SK-N-SH (cell line): Measurements from ENCODE around the gene NPDC1. TPM values are rescaled to one million over a fixed set of nuclear protein-coding genes. Genes with fewer than 3 reads are reported as not detected.
A peak's percentile ranks its signal among the peaks of the same experiment; 100 is the strongest.

Source experiments
- CTCF ChIP-seq: fragments of 200-600 bp; sonication (generic); IDR thresholded peaks from 2 replicates; pipeline ENCODE4 v1.6.1; 2017; ENCODE audit warnings: antibody characterized with exemption, mild to moderate bottlenecking, moderate library complexity
- EP300 ChIP-seq, 2 experiments: IDR thresholded peaks; 2 replicates each; pipeline versions ENCODE4 v1.4.0 to v1.6.1; 2012; ENCODE audit warnings: borderline replicate concordance in 1 of 2, low read depth in 1 of 2, low read length in 1 of 2
- FOXM1 ChIP-seq: IDR thresholded peaks from 2 replicates; pipeline ENCODE4 v1.4.0; 2012; ENCODE audit warnings: low read depth, mild to moderate bottlenecking
- NRF1 ChIP-seq: IDR thresholded peaks from 2 replicates; pipeline ENCODE4 v1.6.1; 2012; ENCODE audit warnings: low read depth, mild to moderate bottlenecking, low read length
- RCOR1 ChIP-seq: fragments of 150-350 bp; IDR thresholded peaks from 2 replicates; pipeline ENCODE4 v1.6.1; 2017; ENCODE audit warnings: antibody characterized with exemption, low read length
- REST ChIP-seq: IDR thresholded peaks from 2 replicates; pipeline ENCODE4 v1.6.1; 2012; ENCODE audit warnings: mild to moderate bottlenecking, low read depth, low read length, moderate library complexity
- RFX5 ChIP-seq: IDR thresholded peaks from 2 replicates; pipeline ENCODE4 v1.6.1; 2012; ENCODE audit warnings: mild to moderate bottlenecking, improper control_type of control experiment, low read length
- SIN3A ChIP-seq: IDR thresholded peaks from 2 replicates; pipeline ENCODE4 v1.6.1; 2012; ENCODE audit warnings: low read depth, mild to moderate bottlenecking, low read length, moderate library complexity, borderline replicate concordance
- TAF1 ChIP-seq: IDR thresholded peaks from 2 replicates; pipeline ENCODE4 v1.6.1; 2012; ENCODE audit warnings: low read depth, mild to moderate bottlenecking, low read length, moderate library complexity, borderline replicate concordance
- TEAD4 ChIP-seq: IDR thresholded peaks from 2 replicates; pipeline ENCODE4 v1.4.0; 2012; ENCODE audit warnings: mild to moderate bottlenecking, borderline replicate concordance; ENCODE audit not compliant: insufficient read depth
- USF1 ChIP-seq: IDR thresholded peaks from 2 replicates; pipeline ENCODE4 v1.4.0; 2012; ENCODE audit warnings: low read depth, borderline replicate concordance
- USF2 ChIP-seq: fragments of 150-350 bp; IDR thresholded peaks from 2 replicates; pipeline ENCODE4 v1.6.1; 2017; ENCODE audit warnings: antibody characterized with exemption, low read length, low read depth, borderline replicate concordance
- YY1 ChIP-seq: IDR thresholded peaks from 2 replicates; pipeline ENCODE4 v1.4.0; 2012; ENCODE audit warnings: low read depth, mild to moderate bottlenecking
- polyA plus RNA-seq, 3 experiments: library from polyadenylated mRNA; depleted of rRNA; stranded (reverse); fragments of >200 nt; gene quantifications; 2 replicates each; pipeline ENCODE4 v1.2.3, GENCODE V29; 2012

The NPDC1 gene
- polyA plus RNA-seq, 1 of the 3 experiments (the other 2 are of a cell fraction), result 48.1 TPM

GRCh38 chr9:137086531-137087408, 40.8 kb upstream of the NPDC1 start, which contains the start of gene MAN1B1 (continued):
- TF ChIP-seq REST (0 out of 2 replicates have a peak, but pooled peaks have one; percentile 43), RFX5 (no peak; the same call in 1 of the 2 replicates), CTCF (no peak), USF2 (peak; percentile 60), RCOR1 (0 out of 2 replicates have a peak, but pooled peaks have one; percentile 5), YY1 (peak; percentile 86), NRF1 (peak; percentile 99), SIN3A (peak; percentile 77), TEAD4 (no peak), EP300 (IDR thresholded peaks at IDR 0.05; ENCODE audit: borderline replicate concordance in 1 of 2, low read depth in 1 of 2, low read length in 1 of 2) (no peak), TAF1 (peak; percentile 89), USF1 (peak; percentile 77; the same call in 1 of the 2 replicates), FOXM1 (no peak)
